ENCODE data around the gene KLHL42. TPM values are rescaled to one million over a fixed set of nuclear protein-coding genes. Genes with fewer than 3 reads are reported as not detected.
"Not testable (repeated sequence)": the region's sequence is repeated elsewhere in the genome, so short reads cannot be mapped to it uniquely, and the experiment has no call there.

The KLHL42 gene
- polyA plus RNA-seq, 2 of the 4 experiments (the other 2 are of a cell fraction), result 15.2 to 29.1 TPM

DNA sequence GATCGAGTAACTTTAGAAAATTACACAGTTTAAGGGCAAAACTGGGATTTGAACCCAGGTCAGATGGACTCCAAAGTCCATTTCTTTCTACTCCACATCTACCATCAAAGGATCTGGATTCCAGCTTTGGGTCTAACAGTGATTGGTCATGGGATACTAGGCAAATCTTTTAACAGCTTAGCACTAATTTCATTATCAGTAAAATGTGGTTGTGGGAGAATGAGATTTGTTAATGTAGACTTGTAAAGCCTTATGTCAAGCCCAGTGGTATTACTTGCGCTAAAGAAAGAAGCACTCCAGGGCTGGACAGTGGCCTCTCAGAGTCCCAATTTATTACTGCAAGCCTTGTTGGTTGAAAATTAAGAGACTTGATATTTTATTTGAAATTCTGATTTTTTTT is 65.2 kb downstream of the KLHL42 start:
- DNase-seq (ENCODE audit: low read depth in 1 of 2, low spot score in 1 of 2), result no peak
- TF ChIP-seq POLR2A (IDR thresholded peaks at IDR 0.05; ENCODE audit: low read length) (no peak), CEBPB (IDR thresholded peaks at IDR 0.05) (no peak)
- no peak overlapping the region for H3K4me3 ChIP-seq
- ATAC-seq, result no peak
- no peak for FAIRE-seq
- H3K9me3 ChIP-seq, result no peaks in the 10 kb centered on the region
- no peak overlapping the region for H3K4me2 ChIP-seq
- H3K27ac ChIP-seq, result no peak overlapping the region
- CTCF ChIA-PET, result interaction anchor here (0.9 to 1.4 kb wide), 4 partner anchors 17 to 125 kb away, joined by 3 to 6 read pairs (median 3); no protein-coding TSS in a partner anchor
- H3K4me1 ChIP-seq, result peaks cover 10% of the 10 kb centered on the region; the same call in 1 of the 3 replicates
- WGBS (ENCODE audit: missing lambda C conversion rate), result 59% methylated on average over 2 of the region's 2 CpGs
- POLR2A ChIA-PET, result no interaction called here

DNA sequence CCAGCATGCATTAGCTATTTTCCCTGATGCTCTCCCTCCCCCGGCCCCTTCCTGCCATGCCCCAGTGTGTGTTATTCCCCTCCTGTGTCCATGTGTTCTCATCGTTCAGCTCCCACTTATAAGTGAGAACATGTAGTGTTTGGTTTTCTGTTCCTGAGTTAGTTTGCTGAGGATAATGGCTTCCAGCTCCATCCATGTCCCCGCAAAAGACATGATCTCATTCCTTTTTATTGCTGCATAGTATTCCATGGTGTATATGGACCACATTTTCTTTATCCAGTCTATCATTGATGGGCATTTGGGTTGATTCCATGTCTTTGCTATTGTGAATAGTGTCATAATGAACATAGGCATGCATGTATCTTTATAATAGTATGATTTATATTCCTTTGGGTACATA is 65.7 kb downstream of the KLHL42 start:
- H3K4me1 ChIP-seq; POLR2A ChIA-PET; H3K27ac ChIP-seq; DNase-seq (ENCODE audit: low read depth in 1 of 2, low spot score in 1 of 2); ATAC-seq; H3K4me3 ChIP-seq; FAIRE-seq; H3K9me3 ChIP-seq; H3K4me2 ChIP-seq: not testable (repeated sequence)
- 47% methylated on average over 3 of the region's 3 CpGs for WGBS (ENCODE audit: missing lambda C conversion rate)
- CTCF ChIA-PET, result interaction anchor here (0.9 to 1.4 kb wide), 3 partner anchors 17 to 125 kb away, joined by 3 to 6 read pairs (median 3); no protein-coding TSS in a partner anchor

DNA sequence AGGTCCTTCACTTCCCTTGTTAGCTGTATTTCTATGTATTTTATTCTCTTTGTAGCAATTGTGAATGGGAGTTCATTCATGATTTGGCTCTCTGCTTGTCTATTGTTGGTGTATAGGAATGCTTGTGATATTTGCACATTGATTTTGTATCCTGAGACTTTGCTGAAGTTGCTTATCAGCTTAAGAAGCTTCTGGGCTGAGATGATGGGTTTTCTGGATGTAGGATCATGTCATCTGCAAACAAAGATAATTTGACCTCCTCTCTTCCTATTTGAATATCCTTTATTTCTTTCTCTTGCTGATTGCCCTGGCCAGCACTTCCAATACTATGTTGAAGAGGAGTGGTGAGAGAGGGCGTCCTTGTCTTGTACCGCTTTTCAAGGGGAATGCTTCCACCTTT is 67.3 kb downstream of the KLHL42 start:
- H3K4me1 ChIP-seq; H3K4me2 ChIP-seq; ATAC-seq; H3K27ac ChIP-seq; DNase-seq (ENCODE audit: low read depth in 1 of 2, low spot score in 1 of 2); POLR2A ChIA-PET; FAIRE-seq; H3K9me3 ChIP-seq; H3K4me3 ChIP-seq: not testable (repeated sequence)
- WGBS (ENCODE audit: missing lambda C conversion rate), result 70% methylated on average over 2 of the region's 2 CpGs
- CTCF ChIA-PET, result interaction anchor here (2.0 kb wide), 1 partner anchor 26 kb away, joined by 7 read pairs; no protein-coding TSS in a partner anchor

DNA sequence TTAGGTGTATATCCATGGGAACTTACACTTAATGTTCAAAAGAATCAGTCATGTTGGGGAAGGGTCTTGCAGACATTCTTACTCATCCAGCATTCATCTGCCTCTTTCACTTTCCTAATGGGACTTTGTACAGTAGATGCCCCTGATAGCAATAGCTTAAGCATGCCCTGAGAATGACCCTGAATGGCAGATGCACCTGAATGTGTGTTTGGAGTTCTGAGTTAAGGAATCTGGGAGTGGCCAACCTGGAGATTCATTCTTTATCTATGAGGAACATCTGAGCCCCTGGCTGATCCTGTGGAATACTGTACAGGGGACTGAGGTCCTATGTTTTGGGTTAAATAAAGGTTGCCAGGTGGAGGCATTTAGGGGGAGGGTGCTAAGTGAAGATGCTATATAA is 71.3 kb downstream of the KLHL42 start:
- Histone ChIP-seq H3K4me1 (no peaks in the 10 kb centered on the region), H3K9me3 (no peaks in the 10 kb centered on the region), H3K4me3 (no peak overlapping the region), H3K4me2 (no peak overlapping the region), H3K27ac (no peak overlapping the region)
- DNase-seq (ENCODE audit: low read depth in 1 of 2, low spot score in 1 of 2), result no peak
- CTCF ChIA-PET, result no interaction called here
- ATAC-seq, result no peak
- POLR2A ChIA-PET, result no interaction called here
- TF ChIP-seq MYC (IDR thresholded peaks at IDR 0.05; ENCODE audit: borderline replicate concordance, low read length) (no peak), PHF8 (IDR thresholded peaks at IDR 0.05; ENCODE audit: borderline replicate concordance, low read depth) (no peak), ZC3H11A (IDR thresholded peaks at IDR 0.05) (no peak), KDM1A (IDR thresholded peaks at IDR 0.05; ENCODE audit: low read depth) (no peak), JUN (IDR thresholded peaks at IDR 0.05) (no peak), HOXA7 (CRISPR knock-in tag; IDR thresholded peaks at IDR 0.05) (no peak), FOSB (CRISPR knock-in tag; IDR thresholded peaks at IDR 0.05) (no peak), FOSL2 (IDR thresholded peaks at IDR 0.05) (no peak), FOSL2 (CRISPR knock-in tag; IDR thresholded peaks at IDR 0.05) (no peak)
- FAIRE-seq, result no peak

DNA sequence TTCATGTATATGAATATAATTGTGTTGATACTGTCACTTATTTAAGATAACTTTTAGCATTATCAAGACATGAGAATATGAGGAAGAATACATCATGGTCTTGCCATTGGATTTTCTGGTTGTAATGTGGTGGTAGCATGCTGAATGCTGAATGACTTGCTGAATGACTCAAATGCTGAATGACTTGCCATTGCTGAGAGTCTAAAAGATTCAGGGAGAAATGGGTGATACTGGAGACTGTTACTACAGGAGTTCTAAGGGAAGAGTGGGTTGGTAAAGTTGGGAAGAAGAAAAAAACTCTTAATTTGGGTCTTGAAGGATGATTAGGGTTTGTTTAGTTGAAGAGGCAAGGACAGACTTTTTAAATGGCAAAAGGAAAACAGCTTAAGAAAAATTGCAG is 72.1 kb downstream of the KLHL42 start:
- FAIRE-seq (no peak), ATAC-seq (no peak), DNase-seq (ENCODE audit: low read depth in 1 of 2, low spot score in 1 of 2) (no peak)
- Histone ChIP-seq H3K4me2 (no peak overlapping the region), H3K4me3 (no peak overlapping the region), H3K9me3 (no peaks in the 10 kb centered on the region), H3K27ac (no peak overlapping the region), H3K4me1 (no peaks in the 10 kb centered on the region)
- TF ChIP-seq FOXS1 (CRISPR knock-in tag; IDR thresholded peaks at IDR 0.05) (no peak), ZFP36 (IDR thresholded peaks at IDR 0.05; ENCODE audit: borderline replicate concordance, partially characterized antibody) (no peak), CEBPB (IDR thresholded peaks at IDR 0.05) (no peak)
- POLR2A ChIA-PET, result no interaction called here
- CTCF ChIA-PET, result no interaction called here

Small RNA genes lying within 50 kb of the gene (small RNA-seq; reads per million reads assigned to genes)
- gene RF00019 (0 reads per million in 6 experiments), gene RF02271 (0 reads per million in 6 experiments)

Other genes starting within 250 kb of the KLHL42 start
- 0.66 and 0.81 TPM in 2 replicates for gene REP15, start 83.8 kb upstream of the KLHL42 start, polyA plus RNA-seq (2011; rRNA removed)
- 0.34 to 0.83 TPM (median 0.41 TPM) in 3 replicates for gene REP15, start 83.8 kb upstream of the KLHL42 start, polyA plus RNA-seq (2017; fragmentation: RNase III; extraction: RNeasy Plus Mini Kit Qiagen cat#74134 plus additional on column Dnase treatment)
- gene MRPS35, start 69.4 kb upstream of the KLHL42 start, polyA plus RNA-seq (2011; rRNA removed), result 153 and 186 TPM in 2 replicates
- gene MRPS35, start 69.4 kb upstream of the KLHL42 start, polyA plus RNA-seq (2017; fragmentation: RNase III; extraction: RNeasy Plus Mini Kit Qiagen cat#74134 plus additional on column Dnase treatment), result 104 to 109 TPM (median 107 TPM) in 3 replicates
- 0.09 and 0.21 TPM in 2 replicates for gene MANSC4, start within 50 bp of the KLHL42 start, polyA plus RNA-seq (2011; rRNA removed)
- gene MANSC4, start within 50 bp of the KLHL42 start, polyA plus RNA-seq (2017; fragmentation: RNase III; extraction: RNeasy Plus Mini Kit Qiagen cat#74134 plus additional on column Dnase treatment), result 0.12 to 0.16 TPM in 2 of 3 replicates, not detected in the other
- 25.7 and 27.9 TPM in 2 replicates for gene PTHLH, start 192.5 kb downstream of the KLHL42 start, polyA plus RNA-seq (2011; rRNA removed)
- gene PTHLH, start 192.5 kb downstream of the KLHL42 start, polyA plus RNA-seq (2017; fragmentation: RNase III; extraction: RNeasy Plus Mini Kit Qiagen cat#74134 plus additional on column Dnase treatment), result 7.7 to 13.4 TPM (median 10.9 TPM) in 3 replicates